ENCODE results near the gene WDFY2. TPM values are rescaled to one million over a fixed set of nuclear protein-coding genes. Genes with fewer than 3 reads are reported as not detected.

The WDFY2 gene
- total RNA-seq, 2 experiments from 2014 or later = 9.3 to 11.2 TPM

- POLR2A ChIA-PET = interaction anchor here (1.2 kb wide), 1 partner anchor 16 kb away, joined by 3 read pairs; no protein-coding TSS in a partner anchor
- H3K4me3 Mint-ChIP-seq = no peak overlapping the region
- intact Hi-C loops (cut with micrococcal nuclease) = no loop called here
Measured at GRCh38 chr13:51577690-51578089, 6.6 kb upstream of the WDFY2 start.

GRCh38 chr13:51579676-51580075 lies 4.6 kb upstream of the WDFY2 start:
- Mint-ChIP-seq H3K4me3 (no peak overlapping the region), H3K36me3 (no peaks in the 10 kb centered on the region), H3K27me3 (peaks cover 3% of the 10 kb centered on the region), H3K9me3 (no peaks in the 10 kb centered on the region), H3K4me1 (ENCODE audit: low read depth) (peaks cover 4% of the 10 kb centered on the region), H3K27ac (no peak overlapping the region)
- CTCF ChIA-PET = no interaction called here
- POLR2A ChIA-PET = interaction anchor here (1.1 kb wide), 1 partner anchor 127 kb away, joined by 4 read pairs; the partner anchor contains the start of gene INTS6
- intact Hi-C loops (cut with micrococcal nuclease) = loop anchor here (5.0 to 10.0 kb wide), 2 partner anchors 875 to 1497 kb away; partner anchors contain the start of genes CKAP2 and VPS36
- no peak for DNase-seq

More at GRCh38 chr13:51577690-51578089, 6.6 kb upstream of the WDFY2 start:
- DNase-seq = no peak
- H3K27me3 Mint-ChIP-seq = peaks cover 3% of the 10 kb centered on the region
- no peak overlapping the region for H3K27ac Mint-ChIP-seq
- no peaks in the 10 kb centered on the region for H3K4me1 Mint-ChIP-seq (ENCODE audit: low read depth)
- CTCF ChIA-PET = no interaction called here
- no peaks in the 10 kb centered on the region for H3K9me3 Mint-ChIP-seq
- H3K36me3 Mint-ChIP-seq = no peaks in the 10 kb centered on the region

- POLR2A ChIA-PET = interaction anchor here (0.7 kb wide), 1 partner anchor 19 kb away, joined by 3 read pairs; no protein-coding TSS in a partner anchor
- CTCF ChIA-PET = no interaction called here
- Mint-ChIP-seq H3K27ac (no peak overlapping the region), H3K9me3 (no peaks in the 10 kb centered on the region), H3K4me1 (ENCODE audit: low read depth) (peaks cover 12% of the 10 kb centered on the region), H3K4me3 (no peak overlapping the region), H3K27me3 (peaks cover 3% of the 10 kb centered on the region), H3K36me3 (no peaks in the 10 kb centered on the region)
- intact Hi-C loops (cut with micrococcal nuclease) = loop anchor here (5.0 to 10.0 kb wide), 2 partner anchors 874 to 1499 kb away; partner anchors contain the start of genes CKAP2 and VPS36
- no peak for DNase-seq
Measured at GRCh38 chr13:51581148-51581820, 3.0 kb upstream of the WDFY2 start.

GRCh38 chr13:51583469-51583874 lies 790 bp upstream of the WDFY2 start:
- Mint-ChIP-seq H3K4me1 (ENCODE audit: low read depth) (peaks cover 29% of the 10 kb centered on the region), H3K27ac (peak overlapping the region; percentile 94), H3K27me3 (no peaks in the 10 kb centered on the region), H3K4me3 (peak overlapping the region; percentile 87), H3K36me3 (no peaks in the 10 kb centered on the region), H3K9me3 (no peaks in the 10 kb centered on the region)
- DNase-seq = no peak
- ChIA-PET POLR2A (interaction anchor here (1.0 to 4.8 kb wide), 3 partner anchors 31 to 130 kb away, joined by 3 to 54 read pairs (median 4); partner anchors contain the start of gene INTS6), CTCF (interaction anchor here (1.2 kb wide), 1 partner anchor 129 kb away, joined by 3 read pairs; no protein-coding TSS in a partner anchor)
- intact Hi-C loops (cut with micrococcal nuclease) = loop anchor here (1.0 to 10.0 kb wide), 3 partner anchors 81 to 1501 kb away; partner anchors contain the start of genes CKAP2 and VPS36

- peaks cover 40% of the 10 kb centered on the region for H3K4me1 Mint-ChIP-seq (ENCODE audit: low read depth)
- H3K27me3 Mint-ChIP-seq = no peaks in the 10 kb centered on the region
- peak overlapping the region; percentile 87 for H3K4me3 Mint-ChIP-seq
- intact Hi-C loops (cut with micrococcal nuclease) = loop anchor here (1.0 to 10.0 kb wide), 10 partner anchors 29 to 1503 kb away; partner anchors contain the start of genes ALG11, CKAP2, INTS6 and VPS36
- H3K9me3 Mint-ChIP-seq = no peaks in the 10 kb centered on the region
- peak overlapping the region; percentile 94 for H3K27ac Mint-ChIP-seq
- peak; percentile 72 for DNase-seq
- no peaks in the 10 kb centered on the region for H3K36me3 Mint-ChIP-seq
- ChIA-PET CTCF (interaction anchor here (0.8 to 3.1 kb wide), 9 partner anchors 10 to 218 kb away, joined by 3 to 33 read pairs (median 4); partner anchors contain the start of gene INTS6), POLR2A (interaction anchor here (0.9 to 4.8 kb wide), 9 partner anchors 29 to 241 kb away, joined by 3 to 54 read pairs (median 4); partner anchors contain the start of gene INTS6)
Measured at GRCh38 chr13:51584731-51585672, 740 bp downstream of the WDFY2 start.

- peak overlapping the region; percentile 87 for H3K4me3 Mint-ChIP-seq
- H3K4me1 Mint-ChIP-seq (ENCODE audit: low read depth) = peaks cover 46% of the 10 kb centered on the region
- ChIA-PET CTCF (interaction anchor here (0.7 to 3.1 kb wide), 11 partner anchors 9 to 247 kb away, joined by 3 to 33 read pairs (median 4); partner anchors contain the start of gene INTS6), POLR2A (interaction anchor here (0.6 to 4.8 kb wide), 11 partner anchors 29 to 240 kb away, joined by 3 to 54 read pairs (median 4); partner anchors contain the start of gene INTS6)
- no peaks in the 10 kb centered on the region for H3K9me3 Mint-ChIP-seq
- no peaks in the 10 kb centered on the region for H3K27me3 Mint-ChIP-seq
- DNase-seq = peak; percentile 37
- H3K27ac Mint-ChIP-seq = peak overlapping the region; percentile 94
- H3K36me3 Mint-ChIP-seq = no peaks in the 10 kb centered on the region
- intact Hi-C loops (cut with micrococcal nuclease) = loop anchor here (1.0 to 10.0 kb wide), 4 partner anchors 34 to 869 kb away; partner anchors contain the start of genes CKAP2 and VPS36
Measured at GRCh38 chr13:51585696-51586095, 1.4 kb downstream of the WDFY2 start.

DNA sequence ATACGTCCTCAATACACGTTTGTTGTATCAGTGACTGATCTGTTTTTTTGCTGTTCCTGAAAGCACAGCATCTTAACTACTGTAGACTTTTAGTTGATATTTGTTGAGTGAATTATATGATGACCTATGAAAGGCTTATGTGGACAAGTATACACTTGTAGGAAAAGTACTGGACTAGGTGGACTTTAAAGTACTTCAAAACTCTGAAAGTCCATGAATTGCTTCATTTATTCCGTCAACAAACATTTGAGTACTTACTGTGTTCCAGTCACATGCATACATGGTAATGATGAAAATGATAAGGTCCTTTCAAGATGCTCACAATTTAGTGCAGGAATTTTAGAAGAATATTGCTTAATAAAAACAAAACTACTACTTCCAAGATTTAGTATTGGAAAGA lies 3.1 kb downstream of the WDFY2 start:
- intact Hi-C loops (cut with micrococcal nuclease) = loop anchor here (10.0 kb wide), 1 partner anchor 867 kb away; the partner anchor contains the start of genes CKAP2 and VPS36
- H3K4me3 Mint-ChIP-seq = no peak overlapping the region

GRCh38 chr13:51588406-51588949 lies 4.2 kb downstream of the WDFY2 start:
- H3K4me1 Mint-ChIP-seq (ENCODE audit: low read depth) = peaks cover 52% of the 10 kb centered on the region
- ChIA-PET CTCF (no interaction called here), POLR2A (no interaction called here)
- no peaks in the 10 kb centered on the region for H3K27me3 Mint-ChIP-seq
- intact Hi-C loops (cut with micrococcal nuclease) = loop anchor here (10.0 kb wide), 1 partner anchor 866 kb away; the partner anchor contains the start of genes CKAP2 and VPS36
- no peak overlapping the region for H3K4me3 Mint-ChIP-seq
- no peaks in the 10 kb centered on the region for H3K9me3 Mint-ChIP-seq
- no peak overlapping the region for H3K27ac Mint-ChIP-seq
- DNase-seq = no peak
- H3K36me3 Mint-ChIP-seq = no peaks in the 10 kb centered on the region

More for the DNA sequence above, 3.1 kb downstream of the WDFY2 start:
- Mint-ChIP-seq H3K27ac (no peak overlapping the region), H3K4me1 (ENCODE audit: low read depth) (peaks cover 55% of the 10 kb centered on the region), H3K36me3 (no peaks in the 10 kb centered on the region), H3K27me3 (no peaks in the 10 kb centered on the region), H3K9me3 (no peaks in the 10 kb centered on the region)
- no peak for DNase-seq
- ChIA-PET POLR2A (interaction anchor here (4.8 kb wide), 1 partner anchor 134 kb away, joined by 54 read pairs; the partner anchor contains the start of gene INTS6), CTCF (interaction anchor here (1.7 to 3.1 kb wide), 3 partner anchors 134 to 210 kb away, joined by 6 to 33 read pairs (median 16); partner anchors contain the start of gene INTS6)

GRCh38 chr13:51589793-51590192 lies 5.5 kb downstream of the WDFY2 start:
- intact Hi-C loops (cut with micrococcal nuclease) = loop anchor here (10.0 kb wide), 1 partner anchor 865 kb away; the partner anchor contains the start of genes CKAP2 and VPS36
- POLR2A ChIA-PET = interaction anchor here (0.7 to 1.0 kb wide), 2 partner anchors 137 to 175 kb away, joined by 3 to 4 read pairs; partner anchors contain the start of gene INTS6
- H3K4me1 Mint-ChIP-seq (ENCODE audit: low read depth) = peaks cover 51% of the 10 kb centered on the region

GRCh38 chr13:51590231-51590970 lies 6.1 kb downstream of the WDFY2 start:
- Mint-ChIP-seq H3K36me3 (no peaks in the 10 kb centered on the region), H3K27me3 (no peaks in the 10 kb centered on the region), H3K4me1 (ENCODE audit: low read depth) (peaks cover 52% of the 10 kb centered on the region), H3K4me3 (no peak overlapping the region), H3K27ac (no peak overlapping the region), H3K9me3 (no peaks in the 10 kb centered on the region)
- ChIA-PET CTCF (no interaction called here), POLR2A (interaction anchor here (0.7 kb wide), 1 partner anchor 174 kb away, joined by 3 read pairs; no protein-coding TSS in a partner anchor)
- no peak for DNase-seq
- intact Hi-C loops (cut with micrococcal nuclease) = no loop called here

More at GRCh38 chr13:51589793-51590192, 5.5 kb downstream of the WDFY2 start:
- no peaks in the 10 kb centered on the region for H3K27me3 Mint-ChIP-seq
- no peak for DNase-seq
- H3K36me3 Mint-ChIP-seq = no peaks in the 10 kb centered on the region
- H3K4me3 Mint-ChIP-seq = no peak overlapping the region
- H3K9me3 Mint-ChIP-seq = no peaks in the 10 kb centered on the region
- CTCF ChIA-PET = no interaction called here
- no peak overlapping the region for H3K27ac Mint-ChIP-seq

All from activated CD4-positive, alpha-beta memory T cell treated with anti-CD3 and anti-CD28 coated beads for 36 hours (primary cell).